Activated T-cell treated with anti-CD3 and anti-CD28 coated beads, Interleukin-2, amount 50 U/mL, for 72 hours (primary cell): Measurements from ENCODE around the gene SLC25A25. TPM values are rescaled to one million over a fixed set of nuclear protein-coding genes. Genes with fewer than 3 reads are reported as not detected.

Experiments used
- ATAC-seq, 2 donors: fragments of 150-1000 bp; cut with Tn5 transposase; replicated peaks in 1 of 2; 2 replicates each; pipeline ENCODE4 v1.10.0; 2021; ENCODE audit warnings: moderate library complexity in 2 of 2, mild to moderate bottlenecking in 1 of 2
- DNase-seq, 2 donors: peaks; one replicate each; pipeline ENCODE4 v3.0.0; 2021 to 2022; ENCODE audit warnings: mixed read lengths in 1 of 2
- H3K27ac Mint-ChIP-seq: one replicate; pipeline ENCODE4 v1.8.0; 2022; ENCODE audit warnings: mild to moderate bottlenecking, moderate library complexity, mixed read lengths
- H3K27me3 Mint-ChIP-seq: one replicate; pipeline ENCODE4 v1.8.0; 2022; ENCODE audit warnings: low read depth, mixed read lengths
- H3K36me3 Mint-ChIP-seq, 2 donors: one replicate each; pipeline ENCODE4 v1.8.0; 2022; ENCODE audit warnings: mixed read lengths in 2 of 2, mild to moderate bottlenecking in 1 of 2; ENCODE audit not compliant: insufficient read depth in 2 of 2
- H3K4me1 Mint-ChIP-seq: one replicate; pipeline ENCODE4 v1.8.0; 2022; ENCODE audit warnings: low read depth, mixed read lengths
- H3K4me3 Mint-ChIP-seq, 2 donors: one replicate each; pipeline ENCODE4 v1.8.0; 2022; ENCODE audit warnings: mild to moderate bottlenecking in 2 of 2, mixed read lengths in 2 of 2, moderate library complexity in 2 of 2
- H3K9me3 Mint-ChIP-seq, 2 donors: one replicate each; pipeline ENCODE4 v1.8.0; 2022; ENCODE audit warnings: mixed read lengths in 2 of 2
- total RNA-seq, 2 donors: library from RNA; stranded (reverse); gene quantifications; one replicate each; pipeline ENCODE4 v1.2.3, GENCODE V29; 2022

The SLC25A25 gene
- total RNA-seq, 2 donors from 2014 or later: 9.7 to 11.2 TPM

- Mint-ChIP-seq H3K9me3 (no peaks in the 10 kb centered on the region), H3K36me3 (peaks cover 0 to 3% of the 10 kb centered on the region in 2 donors), H3K4me3 (peak overlapping the region in 1 of 2 donors; percentile 9), H3K27ac (no peak overlapping the region), H3K4me1 (peaks cover 5% of the 10 kb centered on the region), H3K27me3 (no peaks in the 10 kb centered on the region)
- ATAC-seq (peak; percentile 80 to 82), DNase-seq (peak; percentile 95 to 98)
Observed at GRCh38 chr9:128117613-128118471, 49.8 kb downstream of the SLC25A25 start.

DNA sequence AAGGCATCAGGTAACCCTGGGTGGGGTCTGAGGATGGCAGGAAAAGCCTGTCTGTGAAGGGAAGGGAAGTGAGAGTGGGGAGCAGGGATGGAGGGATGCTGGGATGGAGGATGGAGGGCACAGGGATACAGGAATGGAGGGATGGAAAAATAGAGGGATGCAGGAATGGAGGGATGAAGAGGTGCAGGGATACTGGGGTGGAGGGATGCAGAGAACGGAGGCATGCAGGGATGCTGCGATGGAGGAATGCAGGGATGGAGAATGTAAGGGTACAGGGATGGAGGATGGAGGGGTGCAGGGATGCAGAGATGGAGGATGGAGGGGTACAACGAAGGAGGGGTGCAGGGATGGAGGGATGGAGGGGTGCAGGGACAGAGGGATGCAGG, 50.4 kb downstream of the SLC25A25 start:
- H3K4me3 Mint-ChIP-seq: no peak overlapping the region
- H3K4me1 Mint-ChIP-seq: peaks cover 5% of the 10 kb centered on the region
- ATAC-seq (no peak), DNase-seq (no peak)
- H3K9me3 Mint-ChIP-seq: no peaks in the 10 kb centered on the region
- H3K27me3 Mint-ChIP-seq: no peaks in the 10 kb centered on the region
- no peak overlapping the region for H3K27ac Mint-ChIP-seq
- H3K36me3 Mint-ChIP-seq: peaks cover 0 to under 1% of the 10 kb centered on the region in 2 donors

DNA sequence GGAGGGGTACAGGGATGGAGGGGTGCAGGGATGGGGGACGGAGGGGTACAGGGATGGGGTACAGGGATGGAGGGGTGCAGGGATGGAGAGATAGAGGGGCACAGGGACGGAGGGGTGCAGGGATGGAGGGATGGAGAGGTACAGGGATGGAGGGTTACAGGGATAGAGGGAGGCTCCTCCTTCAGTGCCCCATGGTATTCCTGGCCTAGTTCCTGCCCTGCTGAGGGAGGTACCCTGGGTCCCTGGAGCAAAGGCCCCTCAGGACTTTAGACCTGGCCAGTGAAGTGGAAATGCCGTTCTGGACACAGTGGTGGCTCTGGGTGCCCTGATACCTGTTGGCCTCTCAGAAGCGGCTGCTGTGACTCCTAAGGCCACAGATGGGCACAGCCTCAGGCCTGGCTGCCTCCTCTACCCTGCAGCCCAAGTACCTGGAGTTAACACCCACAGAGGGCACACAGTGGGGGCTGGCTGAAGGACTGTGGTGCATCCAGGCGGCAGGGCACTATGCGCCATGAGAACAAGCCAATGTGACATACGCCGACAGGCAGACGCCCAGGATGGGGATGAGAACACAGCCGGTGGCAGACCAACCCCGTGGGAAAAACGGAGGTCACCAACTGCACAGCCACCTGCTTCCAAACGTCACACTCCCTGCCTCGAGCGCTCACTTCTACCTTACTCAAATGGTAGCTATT, 51.1 kb downstream of the SLC25A25 start:
- ATAC-seq (no peak), DNase-seq (no peak)
- H3K4me1 Mint-ChIP-seq: peaks cover 5% of the 10 kb centered on the region
- H3K27ac Mint-ChIP-seq: no peak overlapping the region
- no peaks in the 10 kb centered on the region for H3K27me3 Mint-ChIP-seq
- H3K36me3 Mint-ChIP-seq: no peaks in the 10 kb centered on the region
- H3K4me3 Mint-ChIP-seq: no peak overlapping the region
- H3K9me3 Mint-ChIP-seq: no peaks in the 10 kb centered on the region

DNA sequence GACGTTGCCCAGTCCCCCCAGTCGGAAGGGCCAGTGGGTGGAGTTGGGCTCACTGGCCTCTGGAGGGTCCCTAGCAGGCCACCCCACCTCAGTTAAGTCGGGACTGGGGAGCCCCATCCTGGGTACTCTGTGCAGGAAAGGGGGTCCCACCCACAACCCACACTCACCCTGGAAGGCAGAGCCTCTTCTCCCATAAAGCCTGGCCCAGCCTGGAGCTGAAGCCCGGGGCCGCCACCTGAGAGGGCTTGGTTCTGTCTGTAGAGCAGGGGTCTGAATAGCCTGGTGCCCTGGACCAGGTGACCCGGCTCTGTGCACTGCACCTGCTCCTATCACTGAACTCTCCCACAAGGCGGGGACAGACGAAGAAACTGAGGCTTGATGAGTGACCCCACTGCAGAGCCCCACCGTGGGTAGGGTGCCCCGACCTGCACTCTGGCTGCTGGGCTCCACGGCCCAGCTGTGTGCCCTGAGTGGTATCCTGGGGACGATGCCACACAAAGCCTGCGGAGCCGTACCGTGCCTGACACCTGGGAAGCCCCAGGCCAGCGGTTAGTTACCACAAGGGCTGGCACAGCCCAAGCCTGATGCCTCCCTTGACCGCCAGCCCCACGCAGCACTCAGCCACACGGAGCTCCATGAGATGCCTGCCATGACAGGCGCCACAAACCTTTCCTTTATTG, 52.2 kb downstream of the SLC25A25 start:
- ATAC-seq (no peak), DNase-seq (no peak)
- peaks cover 11% of the 10 kb centered on the region for H3K4me1 Mint-ChIP-seq
- H3K27ac Mint-ChIP-seq: no peak overlapping the region
- H3K4me3 Mint-ChIP-seq: no peak overlapping the region
- no peaks in the 10 kb centered on the region for H3K27me3 Mint-ChIP-seq
- no peaks in the 10 kb centered on the region for H3K9me3 Mint-ChIP-seq
- H3K36me3 Mint-ChIP-seq: no peaks in the 10 kb centered on the region

DNA sequence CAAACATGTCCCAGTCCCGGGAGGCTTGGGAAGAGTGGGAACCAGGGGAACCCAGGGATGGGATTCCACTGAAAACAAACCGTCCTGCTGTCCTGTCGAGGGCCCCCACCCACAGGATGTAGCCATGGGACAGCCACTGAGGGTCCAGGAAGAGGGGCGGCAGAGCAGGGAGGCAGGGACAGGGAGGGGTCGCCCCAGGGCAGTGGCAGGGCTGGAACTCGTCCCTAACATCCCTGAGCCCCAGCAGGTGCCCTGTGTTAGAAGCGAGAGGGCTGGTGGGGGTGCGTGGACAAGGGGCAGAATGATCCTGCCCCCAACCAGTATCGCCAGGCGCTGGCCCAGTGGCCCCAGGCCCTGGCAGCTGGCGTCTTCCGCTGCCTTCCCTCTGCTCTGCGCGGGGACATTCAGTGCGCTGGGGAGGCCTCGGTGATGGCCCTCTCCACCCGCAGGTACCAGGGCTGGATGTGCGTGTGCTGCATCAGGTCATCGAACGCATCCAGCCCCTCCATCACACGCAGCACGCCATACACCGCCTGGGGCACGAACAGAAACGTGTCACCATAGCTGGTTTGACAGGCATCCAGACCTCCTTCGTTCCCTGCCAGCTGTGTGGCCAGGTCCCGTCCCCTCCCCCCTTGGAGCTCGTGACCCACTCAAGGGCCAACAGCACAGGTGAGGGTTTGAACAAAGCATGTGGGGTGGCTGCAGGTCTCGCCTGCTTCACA, 52.9 kb downstream of the SLC25A25 start:
- peaks cover 14% of the 10 kb centered on the region for H3K4me1 Mint-ChIP-seq
- DNase-seq: no peak
- no peak overlapping the region for H3K27ac Mint-ChIP-seq
- H3K36me3 Mint-ChIP-seq: no peaks in the 10 kb centered on the region
- H3K9me3 Mint-ChIP-seq: no peaks in the 10 kb centered on the region
- no peak overlapping the region for H3K4me3 Mint-ChIP-seq
- H3K27me3 Mint-ChIP-seq: no peaks in the 10 kb centered on the region
- no peak for ATAC-seq

GRCh38 chr9:128121466-128121810, 53.4 kb downstream of the SLC25A25 start:
- Mint-ChIP-seq H3K4me3 (no peak overlapping the region), H3K27me3 (no peaks in the 10 kb centered on the region), H3K9me3 (no peaks in the 10 kb centered on the region), H3K27ac (no peak overlapping the region), H3K4me1 (peaks cover 18% of the 10 kb centered on the region), H3K36me3 (no peaks in the 10 kb centered on the region)
- no peak for ATAC-seq
- no peak for DNase-seq

- no peak for DNase-seq
Observed at GRCh38 chr9:128121924-128122808, 54.1 kb downstream of the SLC25A25 start.

GRCh38 chr9:128122809-128123175, 54.8 kb downstream of the SLC25A25 start:
- DNase-seq: no peak

More at GRCh38 chr9:128121924-128122808, 54.1 kb downstream of the SLC25A25 start:
- Mint-ChIP-seq H3K4me3 (no peak overlapping the region), H3K27me3 (no peaks in the 10 kb centered on the region), H3K36me3 (no peaks in the 10 kb centered on the region), H3K27ac (no peak overlapping the region), H3K9me3 (no peaks in the 10 kb centered on the region), H3K4me1 (peaks cover 24% of the 10 kb centered on the region)
- ATAC-seq: no peak

DNA sequence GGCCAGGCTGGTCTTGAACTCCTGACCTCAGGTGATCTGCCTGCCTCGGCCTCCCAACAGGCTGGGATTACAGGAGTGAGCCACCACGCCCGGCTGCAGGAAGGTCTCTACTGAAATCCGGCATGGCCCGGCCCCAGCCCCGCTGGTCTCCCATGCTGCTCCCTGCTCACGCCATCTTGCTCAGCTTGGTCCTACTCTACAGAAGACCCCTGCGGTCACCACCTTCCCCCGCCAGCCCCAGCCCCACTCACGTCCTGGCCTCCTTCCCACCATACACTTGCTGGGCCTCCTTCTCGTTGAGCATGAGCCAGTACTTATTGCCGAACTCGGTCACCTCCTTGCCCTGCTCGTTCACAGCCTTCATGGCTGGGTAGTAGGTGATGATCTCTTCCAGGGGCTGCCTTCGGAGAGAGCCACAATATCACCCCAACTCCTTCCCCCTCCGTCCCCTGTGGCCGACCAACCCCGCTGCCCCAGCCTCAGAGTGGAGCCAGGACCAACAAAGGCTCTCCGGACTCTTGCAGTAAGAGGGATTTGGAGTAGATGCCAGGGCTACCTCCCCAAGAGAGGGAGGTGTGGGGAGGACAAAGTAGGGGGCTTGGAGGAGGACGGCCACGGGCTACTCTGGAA, 55.5 kb downstream of the SLC25A25 start:
- no peaks in the 10 kb centered on the region for H3K36me3 Mint-ChIP-seq
- ATAC-seq (no peak), DNase-seq (no peak)
- H3K4me1 Mint-ChIP-seq: peaks cover 24% of the 10 kb centered on the region
- H3K27ac Mint-ChIP-seq: no peak overlapping the region
- no peaks in the 10 kb centered on the region for H3K9me3 Mint-ChIP-seq
- no peak overlapping the region for H3K4me3 Mint-ChIP-seq
- no peaks in the 10 kb centered on the region for H3K27me3 Mint-ChIP-seq

More at GRCh38 chr9:128122809-128123175, 54.8 kb downstream of the SLC25A25 start:
- Mint-ChIP-seq H3K4me3 (no peak overlapping the region), H3K27ac (no peak overlapping the region), H3K27me3 (no peaks in the 10 kb centered on the region), H3K36me3 (no peaks in the 10 kb centered on the region), H3K4me1 (peaks cover 24% of the 10 kb centered on the region), H3K9me3 (no peaks in the 10 kb centered on the region)
- no peak for ATAC-seq

GRCh38 chr9:128124451-128124850, 56.4 kb downstream of the SLC25A25 start:
- Mint-ChIP-seq H3K27ac (no peak overlapping the region), H3K4me3 (no peak overlapping the region), H3K36me3 (no peaks in the 10 kb centered on the region), H3K4me1 (peaks cover 31% of the 10 kb centered on the region), H3K9me3 (no peaks in the 10 kb centered on the region), H3K27me3 (no peaks in the 10 kb centered on the region)
- DNase-seq: no peak
- ATAC-seq: no peak

- Mint-ChIP-seq H3K27me3 (no peaks in the 10 kb centered on the region), H3K36me3 (no peaks in the 10 kb centered on the region), H3K4me1 (peaks cover 32% of the 10 kb centered on the region), H3K27ac (peak overlapping the region; percentile 43), H3K4me3 (peak overlapping the region; percentile 28 to 55), H3K9me3 (no peaks in the 10 kb centered on the region)
- DNase-seq (peak; percentile 52 to 55), ATAC-seq (no peak)
Observed at GRCh38 chr9:128124873-128125579, 57.0 kb downstream of the SLC25A25 start.
